HG02870 (cell line): ENCODE data around the gene MFSD2A.
"Not testable (repeated sequence)": the region's sequence is repeated elsewhere in the genome, so short reads cannot be mapped to it uniquely, and the experiment has no call there.

Experiments
- ATAC-seq: cut with Tn5 transposase; IDR thresholded peaks from one replicate; pipeline ENCODE4 v1.9.1; 2021; ENCODE audit warnings: mild to moderate bottlenecking, moderate library complexity; ENCODE audit not compliant: unreplicated experiment

Gene MFSD2A

DNA sequence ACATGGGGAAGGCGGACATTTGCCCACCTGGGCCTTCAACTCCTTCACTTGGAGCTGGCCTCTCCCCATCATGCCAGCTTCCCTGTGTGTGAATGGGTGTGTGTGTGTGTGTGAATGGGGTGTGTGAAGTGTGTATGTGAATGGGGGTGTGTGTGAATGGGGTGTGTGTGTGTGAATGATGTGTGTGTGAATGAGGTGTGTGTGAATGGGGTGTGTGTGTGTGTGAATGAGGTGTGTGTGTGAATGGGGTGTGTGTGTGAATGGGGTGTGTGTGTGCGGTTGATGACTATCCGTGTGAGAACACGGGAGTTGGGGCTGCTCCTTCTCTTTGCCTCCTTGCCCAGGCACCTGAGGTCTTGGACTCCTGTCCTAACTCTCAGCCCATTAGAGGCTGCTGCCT lies 9.6 kb downstream of the MFSD2A start:
- ATAC-seq, result no peak

DNA sequence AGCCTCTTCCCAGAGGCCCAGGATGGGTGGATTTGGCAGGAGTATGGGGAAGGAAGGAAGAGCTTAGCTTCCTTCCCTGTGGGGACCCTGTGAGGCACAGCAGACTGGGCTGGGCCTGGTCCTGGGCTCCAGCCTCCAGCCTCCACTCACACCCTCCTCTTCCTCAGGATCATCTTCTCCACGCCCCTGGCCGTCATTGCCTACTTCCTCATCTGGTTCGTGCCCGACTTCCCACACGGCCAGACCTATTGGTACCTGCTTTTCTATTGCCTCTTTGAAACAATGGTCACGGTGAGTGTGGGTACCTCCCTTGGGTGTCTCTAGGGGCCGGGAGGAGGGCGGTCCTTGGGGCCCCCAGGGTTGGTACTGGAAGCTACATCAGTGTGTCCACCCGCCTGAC lies 10.1 kb downstream of the MFSD2A start:
- ATAC-seq, result no peak

DNA sequence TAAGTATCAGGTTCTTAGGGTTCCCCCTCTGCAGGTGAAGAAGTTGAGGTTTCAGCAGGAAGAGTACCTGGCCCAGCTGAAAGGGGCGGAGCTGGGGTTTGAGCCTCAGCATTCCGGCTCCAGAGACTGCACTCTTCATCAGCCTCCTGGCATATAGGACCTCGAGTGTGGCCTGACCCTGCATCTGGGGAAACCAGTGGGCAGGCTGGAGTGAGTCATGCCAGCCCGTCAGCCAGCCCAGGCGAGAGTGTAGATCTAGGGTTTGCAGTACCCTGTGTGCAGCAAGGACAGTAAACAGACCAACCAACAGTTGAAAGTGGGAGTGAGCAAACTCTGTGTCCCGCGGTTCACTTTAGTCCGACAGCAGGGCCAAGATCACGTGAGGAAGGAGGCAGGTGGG lies 14.1 kb downstream of the MFSD2A start:
- no peak for ATAC-seq

DNA sequence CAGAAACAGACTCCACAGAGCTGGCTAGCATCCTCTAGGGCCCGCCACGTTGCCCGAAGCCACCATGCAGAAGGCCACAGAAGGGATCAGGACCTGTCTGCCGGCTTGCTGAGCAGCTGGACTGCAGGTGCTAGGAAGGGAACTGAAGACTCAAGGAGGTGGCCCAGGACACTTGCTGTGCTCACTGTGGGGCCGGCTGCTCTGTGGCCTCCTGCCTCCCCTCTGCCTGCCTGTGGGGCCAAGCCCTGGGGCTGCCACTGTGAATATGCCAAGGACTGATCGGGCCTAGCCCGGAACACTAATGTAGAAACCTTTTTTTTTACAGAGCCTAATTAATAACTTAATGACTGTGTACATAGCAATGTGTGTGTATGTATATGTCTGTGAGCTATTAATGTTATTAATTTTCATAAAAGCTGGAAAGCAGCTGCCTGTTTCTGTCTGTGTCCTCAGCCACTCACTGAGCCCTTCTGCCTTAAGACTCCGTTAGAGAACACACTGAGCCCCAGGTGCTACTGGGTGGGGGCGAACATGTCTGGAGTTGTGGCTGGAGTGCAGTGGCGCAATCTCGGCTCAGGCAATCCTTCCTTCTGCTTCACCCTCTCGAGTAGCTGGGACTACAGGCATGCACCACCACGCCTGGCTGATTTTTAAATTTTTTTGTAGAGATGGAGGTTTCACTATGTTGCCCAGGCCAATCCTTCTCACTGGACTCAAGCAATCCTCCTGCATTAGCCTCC lies 14.8 kb downstream of the MFSD2A start:
- no peak for ATAC-seq

DNA sequence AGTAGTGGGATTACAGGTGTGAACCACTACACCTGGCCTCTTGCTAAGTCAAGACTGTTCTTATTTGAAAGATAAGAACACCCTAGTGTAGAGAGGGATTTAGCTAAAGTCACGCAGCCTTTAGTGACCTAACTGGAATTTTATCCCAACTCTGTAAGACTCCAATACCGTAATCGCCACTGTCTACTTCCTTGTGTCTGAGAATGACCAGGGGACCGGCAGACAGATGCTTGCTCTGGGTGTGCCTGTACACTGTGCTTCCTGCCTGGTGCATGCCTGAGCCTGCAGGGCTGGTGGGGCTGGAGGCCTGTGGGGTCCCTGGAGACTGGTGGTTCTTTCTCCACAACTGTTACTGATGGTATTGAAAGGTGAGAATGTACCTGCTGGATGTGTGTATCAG lies 15.3 kb downstream of the MFSD2A start:
- ATAC-seq, result no peak

DNA sequence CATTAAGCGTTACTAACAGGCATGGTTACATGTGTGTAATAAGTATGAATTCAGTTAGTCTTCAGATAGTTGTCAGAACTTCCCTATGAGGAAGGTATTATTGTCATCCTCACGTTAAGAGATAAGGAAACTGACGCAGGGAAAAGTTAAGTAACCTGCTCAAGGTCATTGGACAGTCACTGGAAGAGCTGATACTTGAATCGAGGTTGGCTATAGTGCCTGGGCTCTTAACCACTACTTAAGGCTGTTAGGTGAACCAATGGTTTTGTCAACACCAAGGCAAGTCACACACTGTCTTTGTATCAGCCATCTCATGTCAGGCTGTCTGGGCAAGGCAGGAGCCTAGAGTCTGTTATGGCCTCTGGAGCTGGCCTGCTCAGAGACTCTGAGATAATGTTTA lies 16.2 kb downstream of the MFSD2A start:
- ATAC-seq, result no peak

DNA sequence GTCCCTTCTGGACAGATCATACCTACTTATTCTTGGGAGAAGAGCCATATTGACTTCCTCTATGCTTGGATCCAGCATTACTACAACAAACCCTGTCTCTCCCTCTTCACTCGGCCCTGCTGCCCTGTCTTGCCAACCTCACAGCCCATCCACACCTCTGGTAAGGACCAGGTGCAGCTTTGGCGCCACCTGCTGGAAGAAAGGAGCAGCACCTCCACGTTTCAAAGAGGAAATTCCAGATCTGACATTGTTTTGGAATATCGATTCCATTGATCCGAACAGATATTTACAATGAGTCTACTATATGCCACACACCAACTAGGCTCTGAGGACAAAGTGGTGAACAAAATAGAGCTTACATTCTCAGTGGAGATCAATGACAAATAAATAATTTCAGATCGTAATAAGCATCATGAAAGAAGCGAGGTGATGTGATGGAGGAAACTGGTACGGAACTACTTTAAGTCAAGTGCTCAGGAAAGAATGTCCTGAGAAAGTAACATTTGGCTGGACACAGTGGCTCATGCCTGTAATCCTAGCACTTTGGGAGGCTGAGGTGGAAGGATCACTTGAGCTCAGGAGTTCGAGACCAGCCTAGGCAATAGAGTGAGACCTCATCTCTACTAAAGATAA lies 18.7 kb downstream of the MFSD2A start:
- no peak for ATAC-seq

DNA sequence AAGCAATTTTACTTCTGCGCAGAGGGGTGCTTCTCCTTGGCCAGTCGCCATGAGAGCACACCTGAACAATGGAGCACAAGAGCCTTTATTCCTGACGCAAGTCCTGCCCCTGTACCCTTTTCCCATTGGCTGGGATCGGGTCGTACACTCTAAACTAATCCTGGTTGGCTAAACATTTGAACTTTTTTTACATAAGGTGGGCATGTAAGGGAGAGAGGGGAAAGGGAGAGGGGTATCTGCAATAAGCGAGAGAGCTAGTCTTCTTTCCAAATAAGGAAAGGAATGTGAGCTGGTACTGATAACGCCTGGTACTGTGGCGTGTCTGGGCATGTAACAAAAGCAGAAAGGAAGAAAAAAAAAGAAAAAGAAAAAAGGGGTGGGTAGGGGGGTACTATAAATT lies 21.8 kb downstream of the MFSD2A start:
- ATAC-seq, result no peak

DNA sequence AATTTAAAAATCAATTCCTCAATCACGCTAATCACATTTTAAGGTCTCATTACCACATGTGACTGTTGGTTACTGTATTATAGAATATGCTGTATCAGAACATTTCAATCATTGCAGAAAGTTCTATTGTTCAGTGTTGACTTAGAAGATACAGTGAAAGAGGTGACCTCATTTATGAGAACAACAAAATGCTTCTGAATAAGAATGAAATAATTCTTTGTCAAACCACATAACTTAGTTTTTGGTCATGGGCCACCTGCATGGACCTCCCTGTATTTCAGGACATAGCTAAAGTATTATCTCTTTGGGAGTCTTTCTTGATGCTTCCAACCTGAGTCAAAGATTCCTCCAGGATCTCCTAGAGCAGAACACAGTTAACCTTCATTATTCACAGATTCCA lies 22.3 kb downstream of the MFSD2A start:
- ATAC-seq, result no peak

DNA sequence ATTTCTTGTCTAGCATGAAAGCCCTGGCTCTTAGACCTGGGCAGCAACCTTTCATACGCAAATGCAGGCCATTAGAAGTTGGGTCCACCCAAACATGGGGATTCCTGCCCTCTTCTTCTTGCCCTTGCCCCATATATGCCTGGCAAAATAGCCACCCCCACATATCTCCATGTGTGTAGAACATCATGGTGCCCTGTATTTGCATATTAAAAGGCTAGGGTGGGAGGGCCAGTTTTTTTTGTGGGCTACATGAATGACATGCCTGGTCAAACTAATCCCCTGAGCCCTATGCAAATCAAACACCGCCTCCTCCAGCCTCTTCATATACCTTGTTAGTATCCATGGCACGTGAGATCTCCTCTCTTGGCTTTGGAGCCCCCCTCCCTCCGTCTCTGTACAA lies 24.7 kb downstream of the MFSD2A start:
- no peak for ATAC-seq

DNA sequence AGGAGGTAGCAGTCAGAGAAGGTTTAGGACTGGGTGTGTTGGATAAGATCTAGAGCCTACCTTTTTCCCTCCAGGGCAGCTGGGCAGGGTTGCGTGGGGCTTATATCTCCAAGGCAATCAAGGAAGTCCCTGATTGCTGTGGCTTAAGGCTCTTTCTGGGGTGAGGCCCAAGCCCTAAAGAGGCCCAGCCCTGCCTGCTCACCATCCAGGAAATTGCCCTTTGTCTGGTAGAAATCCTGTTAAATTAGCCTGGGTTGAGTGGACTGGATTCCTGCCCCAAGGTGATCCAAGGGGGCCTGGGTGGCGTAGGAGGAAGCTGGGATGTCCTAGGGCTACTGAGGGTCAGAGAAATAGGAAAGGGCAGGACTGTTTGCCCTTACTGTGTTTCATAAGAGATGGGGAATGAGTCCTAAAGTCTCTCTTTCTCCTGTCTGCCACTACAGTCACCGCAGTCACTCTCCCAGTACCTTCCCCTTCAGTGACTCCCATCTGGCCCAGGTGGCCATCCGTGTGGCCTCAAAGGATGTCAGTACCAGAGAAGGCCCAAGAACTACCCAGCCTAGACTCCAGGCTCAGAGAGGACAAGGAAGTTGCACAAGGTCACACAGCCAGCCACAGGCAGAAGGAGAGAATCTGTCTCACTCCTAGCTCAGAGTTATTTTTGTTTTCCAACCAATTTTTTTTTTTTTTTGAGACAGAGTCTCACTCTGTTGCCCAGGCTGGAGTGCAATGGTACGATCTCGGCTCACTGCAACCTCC lies 25.8 kb downstream of the MFSD2A start:
- no peak for ATAC-seq

DNA sequence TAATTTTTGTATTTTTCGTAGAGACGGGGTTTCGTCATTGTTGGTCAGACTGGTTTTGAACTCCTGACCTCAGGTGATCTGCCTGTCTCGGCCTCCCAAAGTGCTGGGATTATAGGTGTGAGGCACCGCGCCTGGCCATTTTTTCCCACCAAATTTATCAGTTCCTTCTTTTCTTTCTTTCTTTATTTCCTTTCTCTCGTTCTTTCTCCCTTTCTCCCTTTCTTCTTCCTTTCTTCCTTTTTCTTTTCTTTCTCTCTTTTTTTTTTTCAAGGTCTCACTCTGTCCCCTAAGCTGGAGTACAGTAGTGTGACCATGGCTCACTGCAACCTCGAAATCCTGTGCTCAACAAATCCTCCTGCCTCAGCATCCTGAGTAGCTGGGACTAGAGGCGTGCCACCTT lies 26.4 kb downstream of the MFSD2A start:
- no peak for ATAC-seq

DNA sequence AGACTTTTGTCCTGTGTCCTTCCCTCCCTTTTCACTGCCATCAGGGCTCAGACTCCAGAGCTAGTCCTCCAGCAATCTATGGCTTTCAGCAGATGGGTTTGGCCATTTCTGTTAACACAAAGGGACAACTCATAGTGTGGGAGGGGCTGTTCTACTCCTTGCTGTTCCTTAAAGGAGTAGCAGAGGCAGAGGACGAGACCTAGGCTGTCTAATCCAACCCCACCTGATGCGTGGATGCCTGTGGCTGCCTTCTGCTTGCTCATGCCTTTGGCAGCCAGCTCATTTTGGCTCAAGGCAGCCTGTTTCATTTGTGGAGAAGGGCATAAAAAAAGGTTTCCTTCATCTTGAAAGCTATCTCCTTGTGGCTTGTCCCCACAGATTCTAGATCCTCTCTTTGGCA lies 27.0 kb downstream of the MFSD2A start:
- no peak for ATAC-seq

DNA sequence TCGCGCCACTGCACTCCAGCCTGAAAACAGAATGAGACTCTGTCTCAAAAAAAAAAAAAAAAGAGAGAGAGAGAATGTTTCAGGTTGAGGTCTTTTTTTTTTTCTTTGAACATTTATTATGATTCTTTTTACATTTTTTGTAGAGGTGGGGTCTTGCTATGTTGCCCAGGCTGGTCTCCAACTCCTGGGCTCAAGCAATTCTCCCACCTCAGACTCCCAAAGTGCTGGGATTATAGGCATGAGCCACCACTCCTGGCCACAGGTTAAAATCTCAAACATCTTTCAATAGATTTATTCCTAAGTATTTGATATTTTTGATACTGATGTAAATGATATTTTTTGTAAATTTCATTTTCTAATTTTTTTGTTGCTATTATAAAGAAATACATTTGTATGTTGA lies 29.5 kb downstream of the MFSD2A start:
- not testable (repeated sequence) for ATAC-seq

DNA sequence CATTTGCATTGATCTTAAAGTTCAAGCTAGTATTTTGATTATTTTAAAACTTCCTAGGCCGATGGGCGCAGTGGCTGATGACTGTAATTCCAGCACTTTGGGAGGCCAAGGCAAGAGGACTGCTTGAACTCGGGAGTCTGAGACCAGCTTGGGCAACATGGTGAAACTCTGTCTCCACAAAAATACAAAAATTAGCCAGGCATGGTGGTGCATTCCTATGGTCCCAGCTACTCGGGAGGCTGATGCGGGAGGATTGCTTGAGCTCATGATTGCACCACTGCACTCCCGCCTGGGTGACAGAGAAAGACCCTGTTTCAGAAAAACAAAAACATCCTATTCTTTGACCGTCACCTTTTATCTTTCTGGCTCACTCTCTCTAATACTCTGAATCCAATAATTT lies 30.0 kb downstream of the MFSD2A start:
- no peak for ATAC-seq

DNA sequence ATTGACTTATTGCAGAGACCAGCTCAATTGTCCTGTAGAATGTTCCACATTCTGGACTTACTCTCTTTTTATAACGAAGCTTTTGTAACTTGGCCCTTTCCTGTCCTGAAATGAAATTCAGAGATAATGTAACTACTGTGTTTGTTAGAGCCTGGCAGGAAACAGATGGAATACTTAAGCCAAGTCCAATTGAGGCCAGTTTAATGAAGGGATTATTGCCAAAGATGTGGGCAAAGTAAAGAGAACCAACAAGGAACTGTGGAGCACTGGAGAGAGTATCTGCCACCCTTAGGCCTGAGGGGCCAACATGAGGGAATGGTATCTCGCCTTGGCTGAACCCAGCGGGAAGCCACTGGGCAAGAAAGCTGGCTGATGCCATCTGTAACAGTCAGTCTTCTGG lies 32.9 kb downstream of the MFSD2A start:
- no peak for ATAC-seq

DNA sequence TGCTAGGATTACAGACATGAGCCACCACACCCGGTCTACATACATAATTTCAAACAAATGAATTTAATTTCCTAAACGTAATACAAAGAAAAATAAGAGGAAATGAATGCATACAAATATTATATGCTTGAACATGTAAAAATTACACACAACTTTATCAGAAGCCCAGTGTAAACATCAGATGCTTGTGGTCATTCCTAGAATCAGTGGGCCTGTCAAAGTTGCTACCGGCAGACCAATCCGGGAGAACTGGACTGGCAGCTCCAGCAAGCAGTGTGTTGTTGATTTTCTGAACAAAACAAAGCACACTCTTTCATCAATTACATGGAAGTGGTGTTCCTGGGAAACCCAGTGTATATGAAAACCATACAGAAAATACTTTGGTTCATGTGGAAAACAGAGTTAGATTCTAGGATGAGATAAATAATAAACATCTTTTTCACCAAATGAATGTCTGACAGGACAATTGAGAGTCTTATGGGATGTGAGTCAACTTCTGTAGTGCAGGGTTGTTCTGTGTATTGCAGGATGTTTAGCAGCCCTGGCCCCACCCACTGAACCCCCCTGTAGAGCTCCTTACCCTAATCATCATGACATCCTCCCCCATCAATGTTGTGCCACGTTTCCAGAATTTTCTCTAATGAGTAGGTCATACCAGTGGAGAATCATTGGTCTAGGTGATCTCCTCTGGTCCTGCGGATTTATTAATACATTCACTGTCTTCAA lies 33.8 kb downstream of the MFSD2A start:
- no peak for ATAC-seq

DNA sequence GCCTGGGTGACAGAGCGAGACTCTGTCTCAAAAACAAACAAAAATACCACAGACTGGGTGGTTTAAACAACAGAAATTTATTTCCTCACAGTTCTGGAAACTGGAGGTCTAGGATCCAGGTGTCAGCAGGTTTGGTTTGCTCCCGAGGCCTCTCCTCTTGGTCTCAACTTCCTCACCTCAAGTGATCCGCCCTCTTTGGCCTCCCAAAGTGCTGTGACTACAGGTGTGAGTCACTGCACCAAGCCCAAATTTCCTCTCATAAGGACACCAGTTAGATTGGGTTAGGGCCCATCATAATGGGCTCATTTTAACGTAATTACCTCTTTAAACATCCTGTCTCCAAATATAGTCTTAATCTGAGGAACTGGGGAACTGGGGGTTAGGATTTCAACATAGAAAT lies 35.5 kb downstream of the MFSD2A start:
- no peak for ATAC-seq

DNA sequence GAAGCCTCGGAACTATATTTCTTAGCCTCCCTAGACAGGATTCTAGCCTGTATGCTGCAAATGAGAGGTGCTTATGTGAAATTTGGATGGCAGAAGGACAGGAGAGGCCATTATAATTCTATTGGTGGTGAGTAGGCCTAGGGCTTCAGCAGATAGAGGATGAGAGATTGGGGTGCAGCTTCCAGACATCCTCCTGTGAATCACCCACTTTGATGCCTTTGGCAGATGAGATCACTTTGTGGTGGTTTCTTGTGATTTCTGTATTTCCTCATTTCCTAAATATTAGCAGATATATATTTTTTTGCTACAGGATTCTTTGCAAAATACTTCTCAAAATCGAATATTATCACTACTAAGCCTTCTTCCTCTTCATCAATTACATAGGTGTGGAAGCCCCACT lies 37.3 kb downstream of the MFSD2A start:
- no peak for ATAC-seq

DNA sequence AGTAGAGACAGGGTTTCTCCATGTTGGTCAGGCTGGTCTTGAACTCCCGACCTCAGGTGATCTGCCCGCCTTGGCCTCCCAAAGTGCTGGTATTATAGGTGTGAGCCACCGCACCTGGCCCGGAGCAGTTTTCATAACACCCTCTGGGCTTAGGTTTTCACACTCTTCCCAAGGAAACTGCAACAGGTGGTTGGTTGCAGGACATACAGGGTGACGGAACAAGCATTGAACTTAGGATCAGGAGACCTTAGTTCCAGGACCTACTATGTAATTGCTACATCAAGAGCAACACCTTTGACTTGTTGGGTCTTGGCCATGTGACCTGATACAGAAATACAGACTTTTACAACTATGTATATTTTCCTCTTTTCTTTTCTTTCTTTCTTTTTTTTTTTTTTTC lies 37.9 kb downstream of the MFSD2A start:
- no peak for ATAC-seq

DNA sequence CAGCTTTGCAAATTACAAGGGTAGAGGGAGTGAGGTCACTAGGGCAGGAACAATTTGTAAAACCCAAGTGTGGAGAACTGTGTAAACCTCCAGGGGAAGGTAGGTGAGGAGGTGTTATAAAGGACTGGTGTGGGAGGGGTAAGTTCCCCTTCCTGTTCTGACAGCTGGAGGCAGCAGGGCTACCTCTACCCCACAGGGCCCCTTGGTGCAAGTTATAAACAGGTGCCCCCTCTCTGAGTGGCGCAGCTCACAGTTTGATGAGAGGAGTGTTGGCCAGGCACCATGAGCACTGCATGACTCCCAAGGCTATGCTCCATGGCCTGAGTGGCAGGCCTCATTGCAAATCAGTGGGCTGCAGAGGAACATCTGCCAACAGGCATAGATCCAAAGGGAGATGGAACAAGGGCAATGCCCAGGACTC lies 41.0 kb downstream of the MFSD2A start:
- ATAC-seq, result peak; percentile 70
